ENCODE results near the gene COPS4.

The COPS4 gene

GRCh38 chr4:83112678-83113428 lies 77.9 kb downstream of the COPS4 start:
- TF ChIP-seq ZFX (IDR thresholded peaks at IDR 0.05): no peak
- TF ChIP-seq, protein P1, sequence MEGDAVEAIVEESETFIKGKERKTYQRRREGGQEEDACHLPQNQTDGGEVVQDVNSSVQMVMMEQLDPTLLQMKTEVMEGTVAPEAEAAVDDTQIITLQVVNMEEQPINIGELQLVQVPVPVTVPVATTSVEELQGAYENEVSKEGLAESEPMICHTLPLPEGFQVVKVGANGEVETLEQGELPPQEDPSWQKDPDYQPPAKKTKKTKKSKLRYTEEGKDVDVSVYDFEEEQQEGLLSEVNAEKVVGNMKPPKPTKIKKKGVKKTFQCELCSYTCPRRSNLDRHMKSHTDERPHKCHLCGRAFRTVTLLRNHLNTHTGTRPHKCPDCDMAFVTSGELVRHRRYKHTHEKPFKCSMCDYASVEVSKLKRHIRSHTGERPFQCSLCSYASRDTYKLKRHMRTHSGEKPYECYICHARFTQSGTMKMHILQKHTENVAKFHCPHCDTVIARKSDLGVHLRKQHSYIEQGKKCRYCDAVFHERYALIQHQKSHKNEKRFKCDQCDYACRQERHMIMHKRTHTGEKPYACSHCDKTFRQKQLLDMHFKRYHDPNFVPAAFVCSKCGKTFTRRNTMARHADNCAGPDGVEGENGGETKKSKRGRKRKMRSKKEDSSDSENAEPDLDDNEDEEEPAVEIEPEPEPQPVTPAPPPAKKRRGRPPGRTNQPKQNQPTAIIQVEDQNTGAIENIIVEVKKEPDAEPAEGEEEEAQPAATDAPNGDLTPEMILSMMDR (conservative IDR thresholded peaks at IDR 0.05): no peak
- no peak overlapping the region for H3K27ac ChIP-seq

- no peak overlapping the region for H3K27ac ChIP-seq
- no peak for TF ChIP-seq ZFX (IDR thresholded peaks at IDR 0.05)
- TF ChIP-seq, protein P1 (conservative IDR thresholded peaks at IDR 0.05): no peak
Measured at GRCh38 chr4:83113429-83113786, 78.4 kb downstream of the COPS4 start.

- TF ChIP-seq, protein P1 (conservative IDR thresholded peaks at IDR 0.05): no peak
- TF ChIP-seq ZFX (IDR thresholded peaks at IDR 0.05): no peak
- H3K27ac ChIP-seq: no peak within 1 kb of the TSS
Measured at GRCh38 chr4:83114576-83114975, 79.6 kb downstream of the COPS4 start, which contains the start of gene PLAC8. TSS of gene PLAC8 (minus strand) at chr4:83114729. CDS start at chr4:83107921, 6,808 bp downstream.

- TF ChIP-seq, protein P1 (conservative IDR thresholded peaks at IDR 0.05): no peak
- no peak for TF ChIP-seq ZFX (IDR thresholded peaks at IDR 0.05)
- H3K27ac ChIP-seq: no peak overlapping the region
Measured at GRCh38 chr4:83115000-83115399, 80.0 kb downstream of the COPS4 start.

DNA sequence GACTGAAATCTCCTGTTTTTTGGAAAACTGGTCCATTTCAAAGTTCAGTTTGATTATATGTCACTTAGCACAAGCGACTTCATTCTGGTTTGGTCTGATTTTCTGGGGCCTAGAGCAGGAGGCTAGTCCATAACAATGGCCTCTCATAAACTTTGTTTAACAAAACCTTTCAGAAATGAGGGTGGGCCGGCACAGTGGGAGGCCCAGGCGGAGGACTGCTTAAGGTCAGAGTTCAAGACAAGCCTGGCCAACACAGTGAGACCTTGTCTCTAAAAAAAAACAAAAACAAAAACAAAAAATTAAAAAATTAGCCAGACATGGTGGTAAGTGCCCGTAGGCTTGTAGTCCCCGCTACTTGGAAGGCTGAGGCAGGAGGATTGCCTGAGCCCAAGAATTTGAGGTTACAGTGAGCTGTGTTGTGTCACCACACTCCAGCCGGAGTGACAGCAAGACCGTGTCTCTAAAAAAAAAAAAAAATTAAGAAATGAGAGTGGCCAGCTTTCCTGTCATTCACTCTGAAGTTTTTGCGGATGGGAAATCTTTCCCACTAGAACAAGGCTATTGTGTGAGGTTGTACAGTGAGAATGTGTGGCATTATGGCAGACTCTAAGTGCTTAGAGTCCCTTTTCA lies 80.8 kb downstream of the COPS4 start:
- TF ChIP-seq ZFX (IDR thresholded peaks at IDR 0.05): no peak
- TF ChIP-seq, protein P1 (conservative IDR thresholded peaks at IDR 0.05): no peak
- H3K27ac ChIP-seq: no peak overlapping the region

DNA sequence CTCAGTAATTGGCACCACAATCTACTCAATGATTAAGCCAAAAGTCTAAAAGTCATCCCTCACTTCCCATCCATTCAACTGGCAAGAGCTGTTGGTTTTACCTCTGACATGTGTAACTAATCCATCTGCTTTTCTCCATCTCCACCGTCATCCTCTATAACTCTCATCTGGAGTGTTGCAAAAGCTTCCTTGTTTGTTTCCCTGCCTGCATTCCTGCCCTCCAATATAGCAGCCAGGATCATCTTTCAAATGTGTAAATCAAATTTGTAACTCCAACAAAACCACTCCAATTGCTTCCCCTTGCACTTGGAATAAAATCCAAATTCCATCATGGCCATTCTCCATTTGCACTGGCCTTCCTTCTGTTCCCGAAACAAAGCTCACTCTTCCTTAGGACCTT lies 83.9 kb downstream of the COPS4 start:
- H3K27ac ChIP-seq: no peak overlapping the region
- no peak for TF ChIP-seq ZFX (IDR thresholded peaks at IDR 0.05)
- TF ChIP-seq, protein P1 (conservative IDR thresholded peaks at IDR 0.05): no peak

- no peak overlapping the region for H3K27ac ChIP-seq
- no peak for TF ChIP-seq ZFX (IDR thresholded peaks at IDR 0.05)
- TF ChIP-seq, protein P1 (conservative IDR thresholded peaks at IDR 0.05): no peak
Measured at GRCh38 chr4:83121246-83121645, 86.3 kb downstream of the COPS4 start.

Data from C4-2B (cell line).